ENCODE data around the gene ZNF699.
"Not testable (repeated sequence)": the region's sequence is repeated elsewhere in the genome, so short reads cannot be mapped to it uniquely, and the experiment has no call there.

Gene ZNF699

DNA sequence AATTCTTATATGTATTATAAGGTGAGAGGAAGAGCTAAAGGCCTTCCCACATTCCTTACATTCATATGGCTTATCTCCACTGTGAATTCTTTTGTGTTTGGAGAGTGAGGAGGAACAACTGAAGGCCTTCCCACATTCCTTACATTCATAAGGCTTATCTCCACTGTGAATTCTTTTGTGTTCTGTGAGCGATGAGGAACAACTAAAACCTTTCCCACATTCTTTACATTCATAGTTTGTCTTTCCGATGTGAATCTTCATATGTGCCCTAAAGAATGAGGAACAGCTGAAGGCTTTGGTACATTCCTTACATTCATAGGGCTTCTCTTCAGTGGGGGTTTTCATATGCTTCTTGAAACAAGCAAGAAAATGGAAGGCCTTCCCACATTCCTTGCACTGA, 13.3 kb downstream of the ZNF699 start:
- no peak for DNase-seq
- in situ Hi-C loops (cut with HindIII; ENCODE audit: low pct_ligation_motif_present, low pct_unique_long_range_greater_than_20kb, low sequenced_read_pairs), result no loop called here

GRCh38 chr19:9295411-9295849, 14.2 kb downstream of the ZNF699 start:
- in situ Hi-C loops (cut with HindIII; ENCODE audit: low pct_ligation_motif_present, low pct_unique_long_range_greater_than_20kb, low sequenced_read_pairs), result no loop called here
- no peak for DNase-seq

DNA sequence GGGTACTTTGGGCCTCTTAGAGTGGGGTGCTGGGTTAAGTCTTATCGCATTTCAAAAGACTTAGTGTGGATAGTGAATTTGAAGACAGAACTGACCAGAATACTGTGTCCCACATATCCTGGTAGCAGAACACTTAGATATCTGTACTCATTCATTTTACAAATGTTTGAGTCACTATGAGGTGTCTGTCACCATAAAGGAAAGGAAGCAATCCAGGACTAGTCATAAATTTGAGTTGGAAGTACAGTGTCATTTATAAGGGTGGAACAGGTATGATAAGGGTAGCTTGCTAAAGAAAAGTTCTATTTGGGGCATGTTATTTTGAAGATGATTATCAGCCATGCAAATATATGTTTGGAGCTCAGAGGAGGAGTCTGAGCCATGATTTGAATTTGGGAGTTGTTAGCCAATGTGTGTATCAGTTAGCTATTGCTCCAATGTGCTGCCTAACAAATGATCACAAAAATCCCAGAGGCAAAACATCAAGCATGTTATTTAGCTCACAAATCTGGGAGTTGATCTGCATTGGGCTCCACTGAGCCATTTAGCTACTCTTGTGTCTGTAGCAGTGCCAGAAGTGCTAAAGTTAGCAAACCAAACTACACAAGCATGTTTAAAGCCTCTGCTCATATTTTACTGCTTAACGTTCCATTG, 20.3 kb downstream of the ZNF699 start:
- DNase-seq, result no peak
- in situ Hi-C loops (cut with HindIII; ENCODE audit: low pct_ligation_motif_present, low pct_unique_long_range_greater_than_20kb, low sequenced_read_pairs), result no loop called here

GRCh38 chr19:9283485-9283884, 26.2 kb downstream of the ZNF699 start:
- DNase-seq; in situ Hi-C loops (cut with HindIII; ENCODE audit: low pct_ligation_motif_present, low pct_unique_long_range_greater_than_20kb, low sequenced_read_pairs): not testable (repeated sequence)

DNA sequence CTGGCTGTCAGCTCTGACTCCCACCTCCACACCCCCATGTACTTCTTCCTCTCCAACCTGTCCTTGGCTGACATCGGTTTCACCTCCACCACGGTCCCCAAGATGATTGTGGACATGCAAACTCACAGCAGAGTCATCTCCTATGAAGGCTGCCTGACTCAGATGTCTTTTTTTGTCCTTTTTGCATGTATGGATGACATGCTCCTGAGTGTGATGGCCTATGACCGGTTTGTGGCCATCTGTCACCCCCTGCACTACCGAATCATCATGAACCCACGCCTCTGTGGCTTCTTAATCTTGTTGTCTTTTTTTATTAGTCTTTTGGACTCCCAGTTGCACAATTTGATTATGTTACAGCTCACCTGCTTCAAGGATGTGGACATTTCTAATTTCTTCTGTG, 58.4 kb downstream of the ZNF699 start:
- no peak for DNase-seq
- in situ Hi-C loops (cut with HindIII; ENCODE audit: low pct_ligation_motif_present, low pct_unique_long_range_greater_than_20kb, low sequenced_read_pairs), result no loop called here

DNA sequence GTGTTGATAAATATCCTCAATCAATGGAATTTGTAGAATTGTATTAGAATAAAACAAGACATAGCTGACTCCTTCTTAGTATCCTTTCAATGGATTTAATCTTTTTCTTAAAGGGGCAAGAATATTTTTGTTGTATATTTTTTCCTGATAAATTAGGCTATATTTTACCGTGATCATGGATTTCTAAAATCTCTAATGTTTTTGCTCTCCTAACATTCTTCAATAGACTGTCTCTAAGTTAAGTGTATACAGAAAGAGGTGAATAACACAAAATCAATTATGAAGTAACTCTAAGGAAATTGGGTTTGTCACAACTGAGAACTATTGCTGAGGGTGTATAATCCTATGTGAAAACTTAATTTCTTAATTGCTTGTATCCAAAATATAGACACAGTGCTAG, 59.0 kb downstream of the ZNF699 start, which contains the start of gene OR7E24:
TSS of gene OR7E24 (plus strand) at position 301 of the 400 bp plus-strand sequence. CDS start 114 bp downstream, outside the sequence.
- in situ Hi-C loops (cut with HindIII; ENCODE audit: low pct_ligation_motif_present, low pct_unique_long_range_greater_than_20kb, low sequenced_read_pairs), result no loop called here
- no peak for DNase-seq

Measured in ACHN (cell line).